Measurements from ENCODE around the gene FAM120B. TPM values are rescaled to one million over a fixed set of nuclear protein-coding genes. Genes with fewer than 3 reads are reported as not detected.

The FAM120B gene
- total RNA-seq, 1 donor from 2014 or later = 12.8 TPM

DNA sequence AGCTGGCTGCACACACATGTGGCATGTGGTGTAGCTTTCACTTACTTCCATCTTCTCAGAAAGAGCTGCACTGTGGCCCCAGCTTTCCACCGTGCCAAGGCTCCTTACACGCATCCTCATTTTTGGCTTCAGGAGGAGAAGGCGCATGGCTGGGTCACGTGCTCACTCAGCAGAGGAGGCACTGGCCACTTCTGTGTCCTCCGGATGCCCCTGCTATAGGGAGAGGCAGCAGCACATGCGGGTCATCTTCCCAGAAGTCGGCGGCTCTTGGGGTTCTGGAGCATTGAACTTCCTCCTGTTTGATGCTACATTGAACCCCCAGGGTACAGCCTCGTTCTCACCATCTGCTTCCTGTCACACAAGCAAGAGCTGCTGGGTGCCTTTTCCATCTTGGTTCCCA is 111.3 kb downstream of the FAM120B start:
- no peak for DNase-seq (ENCODE audit: low read depth, low spot score)

- no peak for DNase-seq (ENCODE audit: low read depth, low spot score)
Observed at GRCh38 chr6:170420283-170420682, 113.7 kb downstream of the FAM120B start.

DNA sequence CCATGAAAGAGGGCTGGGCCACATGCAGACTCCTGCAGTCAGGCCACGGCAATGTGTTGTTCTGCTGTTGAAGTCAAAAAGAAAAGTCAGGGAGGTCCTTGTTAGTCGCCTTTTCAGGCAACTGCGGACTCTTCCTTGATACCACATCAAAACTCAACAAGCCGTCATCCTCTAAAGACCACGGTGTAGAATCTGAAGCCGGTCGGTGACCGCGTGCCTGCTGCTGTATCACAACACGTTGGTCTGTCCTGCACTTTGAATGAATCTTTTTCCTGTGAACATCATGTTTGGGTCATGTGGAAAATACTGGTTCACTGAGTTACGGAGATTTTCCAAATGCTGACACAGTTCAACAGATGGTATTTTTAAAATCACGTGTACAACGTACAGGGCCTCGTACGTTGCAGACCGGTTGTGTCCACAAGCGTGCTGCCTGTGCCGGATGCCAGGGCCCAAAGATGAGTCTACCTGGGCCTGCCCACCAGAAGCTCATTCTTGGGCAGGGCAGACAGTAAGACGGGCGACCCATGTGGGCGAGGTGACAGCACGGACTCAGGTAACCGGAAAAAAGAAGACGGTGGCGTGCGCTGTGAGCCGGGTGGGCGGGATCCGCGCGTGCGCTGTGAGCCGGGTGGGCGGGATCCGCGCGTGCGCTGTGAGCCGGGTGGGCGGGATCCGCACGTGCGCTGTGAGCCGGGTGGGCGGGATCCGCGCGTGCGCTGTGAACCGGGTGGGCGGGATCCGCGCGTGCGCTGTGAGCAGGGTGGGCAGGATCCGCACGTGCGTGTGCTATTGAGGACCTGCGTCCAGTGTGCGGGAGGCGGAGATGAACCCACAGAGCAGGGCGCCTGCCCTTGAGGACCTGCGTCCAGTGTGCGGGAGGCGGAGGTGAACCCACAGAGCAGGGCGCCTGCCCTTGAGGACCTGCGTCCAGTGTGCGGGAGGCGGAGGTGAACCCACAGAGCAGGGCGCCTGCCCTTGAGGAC is 114.5 kb downstream of the FAM120B start:
- no peak for DNase-seq (ENCODE audit: low read depth, low spot score)

DNA sequence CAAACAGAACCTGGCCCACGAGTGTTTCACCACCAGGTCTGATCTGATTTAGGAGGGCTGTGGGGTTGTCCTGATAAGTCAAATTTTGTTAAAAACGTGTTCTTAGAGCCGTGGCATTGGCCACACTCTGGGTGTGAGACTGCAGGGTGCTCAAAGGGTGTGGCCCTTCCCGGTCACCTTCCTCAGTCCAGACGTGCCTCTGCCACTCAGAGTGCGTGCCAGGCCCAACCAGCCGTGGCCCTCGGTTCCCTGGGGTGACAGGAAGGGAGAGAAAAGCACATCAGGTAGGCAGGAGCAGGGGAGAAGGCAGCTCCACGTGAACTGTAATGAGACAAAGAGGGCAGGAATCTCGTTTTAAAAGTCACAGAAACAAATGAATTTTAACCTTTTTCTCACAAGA is 115.4 kb downstream of the FAM120B start:
- DNase-seq (ENCODE audit: low read depth, low spot score) = no peak

DNA sequence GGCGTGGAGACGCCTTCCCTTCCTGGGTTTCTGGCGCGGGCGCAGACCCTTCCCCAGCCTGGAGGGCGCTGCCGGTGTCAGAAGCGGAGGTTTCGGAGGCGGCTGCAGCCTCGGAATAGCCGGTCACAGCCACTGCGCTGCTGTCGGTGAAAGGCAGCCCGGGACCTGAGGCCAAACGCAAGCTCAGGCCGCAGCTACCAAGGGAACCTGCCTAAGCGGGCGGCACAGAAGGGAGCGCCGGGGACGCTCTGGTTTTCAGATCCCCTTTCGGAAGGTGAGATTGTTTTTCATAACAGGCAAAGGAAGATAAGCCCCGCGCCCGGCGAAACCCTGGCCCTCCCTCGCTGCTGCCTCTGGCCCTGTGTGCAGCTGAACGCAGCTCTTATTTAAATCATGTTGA is 116.5 kb downstream of the FAM120B start:
- DNase-seq (ENCODE audit: low read depth, low spot score) = no peak

- no peak for DNase-seq (ENCODE audit: low read depth, low spot score)
Observed at GRCh38 chr6:170423814-170424603, 117.5 kb downstream of the FAM120B start.

GRCh38 chr6:170424604-170425126 is 118.1 kb downstream of the FAM120B start:
- no peak for DNase-seq (ENCODE audit: low read depth, low spot score)

DNA sequence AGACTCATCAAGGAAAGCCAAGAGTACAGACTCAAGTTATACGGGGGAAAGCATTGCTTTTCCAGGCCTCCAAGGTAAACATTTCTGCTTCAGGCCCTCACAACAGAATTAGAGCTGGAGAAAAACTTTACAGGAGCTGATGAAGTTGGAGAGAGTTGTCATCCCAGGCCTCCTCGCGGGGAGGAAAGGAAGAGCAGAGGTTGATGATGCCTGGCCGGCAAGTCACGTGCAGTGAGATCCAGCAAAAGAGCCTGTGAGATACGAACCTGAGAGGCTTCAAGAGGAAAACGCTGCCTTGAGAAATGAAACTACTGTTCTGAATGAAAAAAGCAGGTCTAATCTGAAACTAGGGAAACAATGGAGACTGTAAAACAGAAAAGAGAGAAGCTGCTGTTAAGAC is 122.9 kb downstream of the FAM120B start:
- no peak for DNase-seq (ENCODE audit: low read depth, low spot score)

DNA sequence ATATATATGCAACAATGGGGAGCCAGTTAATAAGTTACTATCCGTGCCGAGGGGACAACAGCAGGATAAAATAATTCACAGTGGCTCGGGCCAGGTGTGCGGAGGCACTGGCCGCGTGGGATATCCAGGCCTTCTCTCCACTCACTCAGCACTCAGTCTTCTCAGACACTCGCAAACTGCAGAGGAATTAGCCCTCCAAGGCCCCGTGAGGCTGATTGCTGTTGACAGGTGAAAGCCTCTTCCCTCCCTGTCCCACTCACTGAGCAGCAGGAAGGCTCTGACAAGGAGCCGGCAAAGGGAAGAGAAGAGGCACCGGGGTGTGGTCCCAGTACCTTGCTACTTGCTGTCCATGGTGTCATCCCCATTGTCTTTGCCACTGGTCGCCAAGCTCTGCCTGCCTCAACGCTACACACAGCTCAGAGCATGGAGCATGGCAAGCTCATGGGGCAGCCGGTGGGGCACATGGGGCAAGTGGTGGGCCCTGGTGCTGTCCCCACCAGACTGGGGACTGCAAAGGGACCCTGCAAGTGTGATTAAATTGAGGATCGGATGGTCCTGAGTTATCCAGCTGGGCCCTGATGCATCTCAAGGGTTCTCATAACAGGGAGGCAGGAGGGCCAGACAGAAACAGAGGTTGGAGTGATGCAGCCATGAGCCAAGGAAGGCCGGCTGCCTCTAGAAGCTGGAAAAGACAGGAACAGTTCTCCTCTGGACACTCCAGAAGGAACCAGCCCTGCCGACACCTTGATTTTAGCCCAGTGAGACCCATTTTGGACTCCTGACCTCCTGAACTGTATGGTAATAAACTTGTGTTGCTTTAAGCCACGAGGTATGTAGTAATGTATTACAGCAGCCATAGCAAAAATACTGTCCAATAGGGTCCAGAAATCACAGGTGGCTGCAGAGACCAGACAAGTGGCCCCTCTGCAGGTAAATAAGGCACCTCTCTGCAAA is 126.9 kb downstream of the FAM120B start:
- DNase-seq (ENCODE audit: low read depth, low spot score) = no peak

GRCh38 chr6:170434117-170434820 is 127.7 kb downstream of the FAM120B start:
- no peak for DNase-seq (ENCODE audit: low read depth, low spot score)

DNA sequence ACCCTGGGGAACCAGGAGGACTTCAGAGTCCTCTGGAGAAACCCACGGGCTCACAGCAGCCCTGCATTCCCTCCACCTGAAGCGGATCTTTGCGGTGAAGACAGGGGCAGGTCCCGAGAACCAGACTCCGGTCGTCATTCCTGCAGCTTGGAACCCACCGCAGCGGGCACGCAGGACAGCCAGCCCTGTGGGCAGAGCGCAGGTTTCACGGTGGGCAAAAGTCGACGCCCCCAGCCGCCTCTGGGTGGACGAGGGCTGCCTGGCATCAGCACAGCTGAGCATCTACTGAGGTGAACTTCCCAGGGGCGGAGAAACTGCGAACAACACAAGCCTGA is 128.2 kb downstream of the FAM120B start:
- DNase-seq (ENCODE audit: low read depth, low spot score) = no peak

DNA sequence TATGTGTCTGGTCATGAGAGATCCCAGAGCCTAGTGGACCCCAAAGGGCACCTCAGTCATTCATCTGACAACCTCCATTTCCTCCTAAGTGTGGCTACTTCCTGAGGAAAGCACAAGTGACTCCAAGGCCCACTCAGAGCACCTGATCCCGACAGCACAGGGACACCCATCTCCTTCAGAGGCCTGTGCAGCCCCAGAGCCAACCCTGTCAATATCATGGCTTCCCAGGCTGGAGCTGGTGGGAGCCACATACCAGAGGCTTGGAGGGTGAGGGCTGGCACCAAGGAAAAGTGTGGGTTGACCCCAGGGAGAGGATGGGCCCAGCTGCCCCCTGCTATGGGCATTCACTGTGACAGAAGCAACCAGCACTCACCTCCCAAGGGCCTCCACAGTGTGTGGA is 129.2 kb downstream of the FAM120B start:
- no peak for DNase-seq (ENCODE audit: low read depth, low spot score)

- no peak for DNase-seq (ENCODE audit: low read depth, low spot score)
Observed at GRCh38 chr6:170436209-170436809, 129.8 kb downstream of the FAM120B start.

DNA sequence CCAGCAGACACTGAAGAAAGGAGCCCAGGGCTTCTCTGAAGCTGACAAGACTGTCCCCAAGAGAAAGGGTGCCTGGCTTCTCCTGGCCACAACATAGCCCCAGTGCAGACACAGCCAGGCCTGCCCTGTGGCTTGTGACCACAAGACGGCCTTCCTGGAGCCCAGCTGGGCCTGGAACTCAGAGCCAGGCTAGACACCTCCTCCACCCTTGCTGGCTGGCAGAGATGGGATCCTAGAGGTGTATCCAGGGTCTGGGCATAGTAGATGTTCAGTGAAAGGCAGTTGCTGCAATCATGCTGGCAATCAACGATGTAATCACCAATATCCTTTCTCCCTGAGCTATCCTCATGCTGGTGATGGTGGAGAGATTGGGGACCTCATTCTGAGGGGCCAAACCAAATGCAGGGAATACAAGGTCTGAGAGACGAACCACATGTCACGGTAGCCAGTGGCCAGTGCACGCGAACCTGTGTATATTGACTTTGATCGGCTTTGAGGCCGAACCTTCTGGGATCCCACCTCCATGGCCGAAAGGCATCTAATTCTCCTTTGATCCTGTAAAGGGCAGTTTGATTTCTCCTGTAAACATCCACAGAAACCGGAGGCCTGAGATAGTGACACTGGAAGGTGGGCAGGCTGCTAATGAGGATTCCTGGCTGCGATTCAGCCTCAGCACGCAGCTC is 131.3 kb downstream of the FAM120B start:
- DNase-seq (ENCODE audit: low read depth, low spot score) = no peak

DNA sequence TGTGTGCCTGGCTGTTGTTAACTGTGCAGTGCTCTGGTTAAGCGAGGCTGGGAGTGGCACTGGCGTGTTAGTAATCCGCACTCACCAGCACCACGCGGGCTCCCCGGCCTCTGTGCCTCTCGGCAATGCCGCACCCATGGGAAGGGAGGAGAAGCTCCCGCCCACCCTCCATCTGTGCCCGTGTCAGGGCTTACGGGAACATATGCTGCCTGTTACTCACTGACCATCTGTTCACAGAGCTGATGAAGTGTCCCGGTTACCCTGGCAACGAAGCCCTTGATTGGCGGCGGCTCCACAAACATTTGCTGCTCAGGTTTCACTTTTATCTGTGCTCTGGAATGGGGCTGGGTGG is 131.8 kb downstream of the FAM120B start:
- peak; percentile 81 for DNase-seq (ENCODE audit: low read depth, low spot score)

DNA sequence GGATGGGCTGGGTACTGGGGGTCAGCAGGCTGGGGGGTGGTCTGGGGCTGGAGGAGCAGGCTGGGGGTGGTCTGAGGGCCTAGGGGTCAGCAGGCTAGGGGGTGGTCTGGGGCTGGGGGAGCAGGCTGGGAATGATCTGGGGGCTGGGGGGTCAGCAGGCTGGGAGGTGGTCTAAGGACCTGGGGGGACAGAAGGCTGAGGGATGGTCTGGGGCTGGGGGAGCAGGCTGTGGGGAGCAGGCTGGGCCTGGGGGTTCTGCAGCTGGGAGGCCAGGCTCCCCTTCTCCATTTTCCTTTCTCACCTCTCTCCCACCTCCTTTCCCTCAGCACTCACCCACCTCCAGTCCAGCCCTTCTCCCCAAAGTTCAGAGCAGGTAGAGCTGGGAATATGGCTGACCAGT is 132.3 kb downstream of the FAM120B start:
- no peak for DNase-seq (ENCODE audit: low read depth, low spot score)

DNA sequence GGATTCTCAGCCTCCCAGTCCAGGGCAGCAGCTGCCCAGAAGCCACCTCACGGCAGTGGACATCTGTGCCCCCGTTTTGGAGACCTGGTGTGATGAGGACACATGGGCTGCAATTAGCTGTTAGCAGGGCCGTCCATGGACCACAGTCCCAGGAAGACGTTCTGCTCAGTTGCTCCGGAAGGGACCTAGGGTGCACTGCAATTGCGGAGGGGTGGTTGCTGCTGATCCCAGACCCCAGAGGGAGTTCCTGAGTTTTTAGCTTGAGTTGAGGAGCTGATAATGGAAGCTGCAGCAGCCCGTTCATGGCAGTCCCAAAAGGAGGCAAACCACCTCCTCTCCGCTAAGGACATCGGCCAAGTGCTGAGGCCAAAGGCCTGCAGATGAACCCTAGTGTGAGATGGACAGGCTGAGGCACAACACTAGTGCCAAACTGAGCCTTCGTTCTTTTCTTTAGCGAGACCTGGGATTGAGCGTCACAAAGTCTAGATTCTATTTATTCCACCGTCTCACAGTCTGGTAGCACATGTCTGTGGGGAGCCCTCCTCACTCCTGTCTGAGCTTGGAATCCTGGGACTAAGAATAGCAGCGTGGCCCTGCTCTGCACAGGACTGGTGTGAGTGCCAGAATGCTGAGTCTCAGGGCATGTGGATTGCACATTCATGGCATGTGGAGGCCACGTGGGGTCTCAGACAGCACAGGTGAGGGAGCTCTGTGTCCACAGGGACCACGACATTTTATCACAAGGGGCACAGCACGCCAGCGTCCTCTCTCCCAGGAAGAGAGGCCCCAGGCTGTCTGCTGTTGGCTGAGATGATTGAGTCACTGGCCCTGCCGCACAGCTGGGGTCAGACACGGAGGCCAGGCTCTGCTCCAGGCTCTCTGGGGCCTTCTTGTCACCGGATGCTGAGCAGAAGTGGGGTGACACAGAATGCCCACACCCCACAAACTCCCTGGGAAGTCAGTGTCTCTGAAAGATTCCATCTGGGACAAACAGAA is 133.1 kb downstream of the FAM120B start:
- DNase-seq (ENCODE audit: low read depth, low spot score) = no peak

DNA sequence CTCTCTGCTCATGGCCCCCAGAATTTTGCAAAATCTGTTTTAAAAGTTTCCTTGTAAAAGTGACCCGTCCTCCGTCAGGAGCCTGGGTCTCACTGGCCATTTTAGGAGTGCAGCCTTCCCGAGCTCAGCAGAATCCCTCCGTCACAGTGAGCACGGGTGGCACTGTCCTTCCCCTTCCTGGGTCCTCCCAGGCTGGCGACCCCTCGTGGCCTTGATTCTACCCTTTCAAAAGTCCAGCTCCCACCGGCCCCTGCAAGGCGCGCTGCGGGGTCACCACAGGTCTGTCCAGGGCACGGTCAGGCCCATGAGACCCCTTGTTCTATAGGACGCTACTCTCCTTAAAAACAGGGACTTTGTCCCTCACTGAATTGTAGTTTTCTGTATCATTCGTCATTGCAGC is 133.9 kb downstream of the FAM120B start:
- DNase-seq (ENCODE audit: low read depth, low spot score) = no peak
